Measurements from ENCODE around the gene LRMDA. TPM values are rescaled to one million over a fixed set of nuclear protein-coding genes. Genes with fewer than 3 reads are reported as not detected.

LRMDA gene
- total RNA-seq, 1 donor from 2014 or later, result 2.1 TPM

- Mint-ChIP-seq H3K4me3 (ENCODE audit: unreplicated experiment) (no peak overlapping the region), H3K27ac (ENCODE audit: unreplicated experiment) (no peak overlapping the region)
Observed at GRCh38 chr10:76205361-76205760, 773.9 kb downstream of the LRMDA start.

DNA sequence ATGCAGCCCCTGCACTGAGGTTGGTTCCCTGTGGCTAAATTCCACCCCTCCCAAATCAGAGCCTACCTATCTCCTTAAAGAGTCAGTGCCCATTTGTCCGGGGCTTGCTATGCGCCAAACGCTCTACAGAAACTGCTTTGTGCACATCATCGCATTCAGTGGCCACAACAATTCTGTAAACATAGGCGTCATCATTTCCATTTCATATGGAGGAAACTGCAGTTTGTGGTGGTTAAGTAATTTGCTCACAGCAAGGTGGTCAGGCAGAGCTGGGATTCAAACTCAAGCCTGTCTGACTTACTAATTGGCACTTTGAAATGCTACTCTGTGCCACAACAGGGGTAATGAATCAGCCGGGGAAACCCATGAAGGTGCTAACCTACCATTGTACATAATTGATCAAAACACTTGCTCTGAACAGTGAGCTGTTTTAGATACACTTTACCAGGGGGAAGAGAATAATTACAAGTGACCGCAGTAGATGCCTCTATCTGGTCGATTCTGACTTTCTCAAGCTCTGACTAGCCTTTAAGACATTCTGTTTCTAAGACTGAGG, 775.5 kb downstream of the LRMDA start:
- H3K27me3 Mint-ChIP-seq (ENCODE audit: unreplicated experiment), result peaks cover 4% of the 10 kb centered on the region
- H3K4me3 Mint-ChIP-seq (ENCODE audit: unreplicated experiment), result no peak overlapping the region

More at GRCh38 chr10:76205361-76205760, 773.9 kb downstream of the LRMDA start:
- H3K36me3 Mint-ChIP-seq (ENCODE audit: unreplicated experiment), result no peaks in the 10 kb centered on the region
- H3K27me3 Mint-ChIP-seq (ENCODE audit: unreplicated experiment), result peaks cover 6% of the 10 kb centered on the region
- no peaks in the 10 kb centered on the region for H3K9me3 Mint-ChIP-seq (ENCODE audit: unreplicated experiment)
- no peak for DNase-seq
- H3K4me1 Mint-ChIP-seq (ENCODE audit: low read depth, unreplicated experiment), result no peaks in the 10 kb centered on the region
- TF ChIP-seq, protein P1, sequence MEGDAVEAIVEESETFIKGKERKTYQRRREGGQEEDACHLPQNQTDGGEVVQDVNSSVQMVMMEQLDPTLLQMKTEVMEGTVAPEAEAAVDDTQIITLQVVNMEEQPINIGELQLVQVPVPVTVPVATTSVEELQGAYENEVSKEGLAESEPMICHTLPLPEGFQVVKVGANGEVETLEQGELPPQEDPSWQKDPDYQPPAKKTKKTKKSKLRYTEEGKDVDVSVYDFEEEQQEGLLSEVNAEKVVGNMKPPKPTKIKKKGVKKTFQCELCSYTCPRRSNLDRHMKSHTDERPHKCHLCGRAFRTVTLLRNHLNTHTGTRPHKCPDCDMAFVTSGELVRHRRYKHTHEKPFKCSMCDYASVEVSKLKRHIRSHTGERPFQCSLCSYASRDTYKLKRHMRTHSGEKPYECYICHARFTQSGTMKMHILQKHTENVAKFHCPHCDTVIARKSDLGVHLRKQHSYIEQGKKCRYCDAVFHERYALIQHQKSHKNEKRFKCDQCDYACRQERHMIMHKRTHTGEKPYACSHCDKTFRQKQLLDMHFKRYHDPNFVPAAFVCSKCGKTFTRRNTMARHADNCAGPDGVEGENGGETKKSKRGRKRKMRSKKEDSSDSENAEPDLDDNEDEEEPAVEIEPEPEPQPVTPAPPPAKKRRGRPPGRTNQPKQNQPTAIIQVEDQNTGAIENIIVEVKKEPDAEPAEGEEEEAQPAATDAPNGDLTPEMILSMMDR (IDR thresholded peaks at IDR 0.05; ENCODE audit: partially characterized antibody, unreplicated experiment), result no peak

DNA sequence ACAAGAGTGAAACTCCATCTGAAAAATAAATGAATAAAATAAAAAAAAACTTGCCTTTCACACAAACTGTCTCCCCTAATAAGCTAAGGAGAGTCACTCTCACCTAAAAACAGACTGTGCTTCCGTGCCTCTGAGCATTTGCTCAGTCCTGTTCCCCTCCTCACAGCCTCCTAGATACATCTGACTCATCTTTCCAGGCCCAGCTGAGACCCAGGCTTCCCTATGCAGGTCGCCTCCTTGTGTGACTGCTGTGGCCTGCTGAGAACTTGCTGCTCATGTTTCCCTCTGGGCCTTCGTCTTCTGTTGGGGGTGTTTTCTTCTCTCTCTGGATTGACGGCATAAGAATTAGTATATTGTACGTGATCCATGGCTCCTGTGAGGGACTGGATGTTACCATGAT, 777.7 kb downstream of the LRMDA start:
- Mint-ChIP-seq H3K4me3 (ENCODE audit: unreplicated experiment) (no peak overlapping the region), H3K36me3 (ENCODE audit: unreplicated experiment) (no peaks in the 10 kb centered on the region), H3K9me3 (ENCODE audit: unreplicated experiment) (no peaks in the 10 kb centered on the region), H3K27me3 (ENCODE audit: unreplicated experiment) (peaks cover 4% of the 10 kb centered on the region), H3K27ac (ENCODE audit: unreplicated experiment) (no peak overlapping the region), H3K4me1 (ENCODE audit: low read depth, unreplicated experiment) (no peaks in the 10 kb centered on the region)
- TF ChIP-seq, protein P1 (IDR thresholded peaks at IDR 0.05; ENCODE audit: partially characterized antibody, unreplicated experiment), result no peak
- no peak for DNase-seq

More for the DNA sequence above, 775.5 kb downstream of the LRMDA start:
- no peak for DNase-seq
- TF ChIP-seq, protein P1 (IDR thresholded peaks at IDR 0.05; ENCODE audit: partially characterized antibody, unreplicated experiment), result no peak
- Mint-ChIP-seq H3K4me1 (ENCODE audit: low read depth, unreplicated experiment) (no peaks in the 10 kb centered on the region), H3K9me3 (ENCODE audit: unreplicated experiment) (no peaks in the 10 kb centered on the region), H3K36me3 (ENCODE audit: unreplicated experiment) (no peaks in the 10 kb centered on the region), H3K27ac (ENCODE audit: unreplicated experiment) (no peak overlapping the region)

DNA sequence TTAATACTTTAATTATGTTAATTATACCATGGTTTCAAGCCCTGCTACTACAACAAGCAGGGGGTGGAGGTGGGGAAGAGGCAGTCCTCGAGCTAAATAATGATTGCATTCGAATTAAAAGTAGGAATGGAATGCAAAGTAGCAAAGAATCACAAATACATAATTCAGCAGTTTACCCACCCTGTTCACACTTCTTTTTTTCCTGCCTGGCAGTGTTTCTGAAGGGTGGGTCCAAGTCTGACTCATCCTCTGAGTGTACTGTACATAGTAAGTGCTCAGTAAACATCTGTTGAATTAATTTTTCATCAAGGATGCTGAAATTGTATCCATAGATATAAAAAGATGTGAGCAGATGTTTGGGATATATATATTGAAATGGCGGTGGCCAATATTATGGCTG, 778.8 kb downstream of the LRMDA start:
- H3K36me3 Mint-ChIP-seq (ENCODE audit: unreplicated experiment), result no peaks in the 10 kb centered on the region
- H3K27me3 Mint-ChIP-seq (ENCODE audit: unreplicated experiment), result peaks cover 4% of the 10 kb centered on the region
- no peak overlapping the region for H3K4me3 Mint-ChIP-seq (ENCODE audit: unreplicated experiment)
- no peaks in the 10 kb centered on the region for H3K4me1 Mint-ChIP-seq (ENCODE audit: low read depth, unreplicated experiment)
- TF ChIP-seq, protein P1 (IDR thresholded peaks at IDR 0.05; ENCODE audit: partially characterized antibody, unreplicated experiment), result no peak
- no peak overlapping the region for H3K27ac Mint-ChIP-seq (ENCODE audit: unreplicated experiment)
- no peak for DNase-seq
- no peaks in the 10 kb centered on the region for H3K9me3 Mint-ChIP-seq (ENCODE audit: unreplicated experiment)

- no peaks in the 10 kb centered on the region for H3K36me3 Mint-ChIP-seq (ENCODE audit: unreplicated experiment)
- DNase-seq, result no peak
- peaks cover 2% of the 10 kb centered on the region for H3K27me3 Mint-ChIP-seq (ENCODE audit: unreplicated experiment)
- H3K9me3 Mint-ChIP-seq (ENCODE audit: unreplicated experiment), result no peaks in the 10 kb centered on the region
- TF ChIP-seq, protein P1 (IDR thresholded peaks at IDR 0.05; ENCODE audit: partially characterized antibody, unreplicated experiment), result no peak
- H3K4me3 Mint-ChIP-seq (ENCODE audit: unreplicated experiment), result no peak overlapping the region
- H3K4me1 Mint-ChIP-seq (ENCODE audit: low read depth, unreplicated experiment), result no peaks in the 10 kb centered on the region
- H3K27ac Mint-ChIP-seq (ENCODE audit: unreplicated experiment), result no peak overlapping the region
Observed at GRCh38 chr10:76211691-76212090, 780.3 kb downstream of the LRMDA start.
